ENCODE results near the gene FCGR3A. TPM values are rescaled to one million over a fixed set of nuclear protein-coding genes. Genes with fewer than 3 reads are reported as not detected.
A peak's percentile ranks its signal among the peaks of the same experiment; 100 is the strongest.

The FCGR3A gene
- total RNA-seq, 1 donor from 2014 or later, result not detected

- DNase-seq (ENCODE audit: low read depth in 2 of 2), result peak in 1 of 2 donors; percentile 22
Observed at GRCh38 chr1:161502641-161503393, 46.8 kb downstream of the FCGR3A start.

GRCh38 chr1:161502181-161502580 lies 47.4 kb downstream of the FCGR3A start:
- no peak for DNase-seq (ENCODE audit: low read depth in 2 of 2)

- no peak for DNase-seq (ENCODE audit: low read depth in 2 of 2)
Observed at GRCh38 chr1:161501234-161501633, 48.4 kb downstream of the FCGR3A start.

GRCh38 chr1:161499099-161500039 lies 50.2 kb downstream of the FCGR3A start:
- DNase-seq (ENCODE audit: low read depth in 2 of 2), result peak; percentile 64 to 79

- DNase-seq (ENCODE audit: low read depth in 2 of 2), result no peak
Observed at GRCh38 chr1:161498646-161499045, 51.0 kb downstream of the FCGR3A start.

- no peak for DNase-seq (ENCODE audit: low read depth in 2 of 2)
Observed at GRCh38 chr1:161497961-161498360, 51.7 kb downstream of the FCGR3A start.

GRCh38 chr1:161495490-161495889 lies 54.1 kb downstream of the FCGR3A start:
- no peak for DNase-seq (ENCODE audit: low read depth in 2 of 2)

GRCh38 chr1:161494091-161494735 lies 55.4 kb downstream of the FCGR3A start:
- no peak for DNase-seq (ENCODE audit: low read depth in 2 of 2)

- DNase-seq (ENCODE audit: low read depth in 2 of 2), result no peak
Observed at GRCh38 chr1:161492827-161493226, 56.8 kb downstream of the FCGR3A start.

Other genes starting within 250 kb of the FCGR3A start
- gene MPZ, start 239.8 kb downstream of the FCGR3A start, total RNA-seq, result 0.60 and 1.3 TPM in 2 replicates
- 10.9 and 13.3 TPM in 2 replicates for gene SDHC, start 235.4 kb downstream of the FCGR3A start, total RNA-seq
- gene CFAP126, start 181.9 kb downstream of the FCGR3A start, total RNA-seq, result not detected in 2 replicates
- 0.79 and 1.3 TPM in 2 replicates for gene FCGR2A, start 44.4 kb downstream of the FCGR3A start, total RNA-seq
- 0.22 and 0.99 TPM in 2 replicates for gene HSPA6, start 25.3 kb downstream of the FCGR3A start, total RNA-seq
- gene FCGR3B, start 81.4 kb upstream of the FCGR3A start, total RNA-seq, result not detected in 2 replicates
- not detected in 2 replicates for gene FCGR2B, start 113.3 kb upstream of the FCGR3A start, total RNA-seq
- gene FCRLA, start 157.4 kb upstream of the FCGR3A start, total RNA-seq, result not detected in 2 replicates
- 0.20 and 0.44 TPM in 2 replicates for gene FCRLB, start 171.7 kb upstream of the FCGR3A start, total RNA-seq
- gene DUSP12, start 200.0 kb upstream of the FCGR3A start, total RNA-seq, result 22.6 and 27.9 TPM in 2 replicates
- gene ATF6, start 216.5 kb upstream of the FCGR3A start, total RNA-seq, result 46.0 and 76.2 TPM in 2 replicates

All from lung microvascular endothelial cell (primary cell).